Upper lobe of left lung (tissue), 6 donors: ENCODE data around the gene RAI14. TPM values are rescaled to one million over a fixed set of nuclear protein-coding genes. Genes with fewer than 3 reads are reported as not detected.

ENCODE experiments used
- ATAC-seq, 2 donors: fragments of 200-7000 bp; cut with Tn5 transposase; one replicate each; pipeline ENCODE4 v1.9.1; 2022; ENCODE audit warnings: mild to moderate bottlenecking in 2 of 2, moderate library complexity in 2 of 2; ENCODE audit not compliant: low FRiP score in 2 of 2
- DNase-seq, 2 donors: peaks; one replicate each; pipeline ENCODE4 v3.0.0-alpha.2; 2019 to 2020
- H3K27ac ChIP-seq, 4 donors: fragments of 200-600 bp; sonication (generic); one replicate each; pipeline ENCODE4 v1.5.1; 2016 to 2019
- H3K27me3 ChIP-seq, 4 donors: fragments of 200-600 bp; sonication (generic); one replicate each; pipeline ENCODE4 v1.5.1; 2017 to 2019
- H3K36me3 ChIP-seq, 4 donors: fragments of 200-600 bp; sonication (generic); one replicate each; pipeline ENCODE4 v1.5.1; 2016 to 2019
- H3K4me1 ChIP-seq, 4 donors: fragments of 200-600 bp; sonication (generic); one replicate each; pipeline ENCODE4 v1.5.1; 2018 to 2019
- H3K4me3 ChIP-seq, 4 donors: fragments of 200-600 bp; sonication (generic); one replicate each; pipeline ENCODE4 v1.5.1; 2017 to 2019; ENCODE audit warnings: mild to moderate bottlenecking in 2 of 4, moderate library complexity in 1 of 4
- H3K9me3 ChIP-seq, 4 donors: fragments of 200-600 bp; sonication (generic); one replicate each; pipeline ENCODE4 v1.5.1; 2018 to 2019
- CTCF ChIP-seq, 6 experiments: fragments of 450-650 bp in 4 of 6; fragments of 200-600 bp in 2 of 6; sonication (generic) in 2 of 6; IDR thresholded peaks; one replicate each; pipeline ENCODE4 v1.5.1; 2016 to 2019; ENCODE audit warnings: antibody characterized with exemption in 6 of 6
- EP300 ChIP-seq, 4 donors: sonication (generic); formaldehyde crosslinking; IDR thresholded peaks; one replicate each; pipeline ENCODE4 v1.5.1; 2017; ENCODE audit warnings: antibody characterized with exemption in 4 of 4, control low read depth in 2 of 4
- POLR2A ChIP-seq, 4 donors: fragments of 450-650 bp; IDR thresholded peaks; one replicate each; pipeline ENCODE4 v1.5.1; 2016 to 2017; ENCODE audit warnings: antibody characterized with exemption in 4 of 4, mild to moderate bottlenecking in 2 of 4
- POLR2AphosphoS5 ChIP-seq, 2 donors: sonication (generic); formaldehyde crosslinking; IDR thresholded peaks; one replicate each; pipeline ENCODE4 v1.5.1; 2017; ENCODE audit warnings: antibody characterized with exemption in 2 of 2
- WGBS, 2 donors: methylation state at CpG; one replicate each; pipeline ENCODE4 v1.1.5; 2017 to 2018; 5-methylcytosine and 5-hydroxymethylcytosine counted together
- total RNA-seq, 6 donors: library from RNA; depleted of rRNA in 4 of 6; stranded (reverse); fragments of >200 nt in 4 of 6; gene quantifications; one replicate each; pipeline versions ENCODE4 v1.1.0 to v1.2.1, GENCODE V29; 2016 to 2021
- donor health status: DM: no; HTN: no; CAD: no; lungs with moderate emphysema.
- donor health status: DM: no; HTN: yes; CAD: no; lungs with severe emphysema.

Gene RAI14
- total RNA-seq, 6 donors from 2014 or later, result 34.0 to 88.6 (median 67.9) TPM

GRCh38 chr5:34817558-34818351, 161.6 kb downstream of the RAI14 start:
- ATAC-seq, result no peak
- Histone ChIP-seq H3K4me3 (no peak overlapping the region), H3K27me3 (no peaks in the 10 kb centered on the region), H3K27ac (no peak overlapping the region), H3K4me1 (no peaks in the 10 kb centered on the region), H3K36me3 (peaks cover 0 to 58% (median 17%) of the 10 kb centered on the region in 4 donors), H3K9me3 (no peaks in the 10 kb centered on the region)
- DNase-seq, result no peak
- 93 to 94% methylated on average over 3 of the region's 3 CpGs for WGBS, 2 donors
- no peak for TF ChIP-seq EP300 (IDR thresholded peaks at IDR 0.05)
- TF ChIP-seq POLR2A (IDR thresholded peaks at IDR 0.05), result no peak
- no peak for TF ChIP-seq POLR2AphosphoS5 (IDR thresholded peaks at IDR 0.05)
- TF ChIP-seq CTCF (IDR thresholded peaks at IDR 0.05), result no peak

GRCh38 chr5:34818717-34819116, 162.6 kb downstream of the RAI14 start:
- Histone ChIP-seq H3K36me3 (peaks cover 3 to 59% (median 23%) of the 10 kb centered on the region in 4 donors), H3K27ac (no peak overlapping the region), H3K27me3 (no peaks in the 10 kb centered on the region), H3K9me3 (no peaks in the 10 kb centered on the region), H3K4me3 (no peak overlapping the region), H3K4me1 (no peaks in the 10 kb centered on the region)
- DNase-seq (no peak), ATAC-seq (no peak)
- TF ChIP-seq POLR2AphosphoS5 (IDR thresholded peaks at IDR 0.05) (no peak), CTCF (IDR thresholded peaks at IDR 0.05) (no peak), EP300 (IDR thresholded peaks at IDR 0.05) (no peak), POLR2A (IDR thresholded peaks at IDR 0.05) (no peak)
- 68 to 93% methylated on average over 3 of the region's 3 CpGs for WGBS, 2 donors

- ATAC-seq, result no peak
- Histone ChIP-seq H3K36me3 (peaks cover 7 to 58% (median 21%) of the 10 kb centered on the region in 4 donors), H3K4me1 (no peaks in the 10 kb centered on the region), H3K27me3 (no peaks in the 10 kb centered on the region), H3K9me3 (no peaks in the 10 kb centered on the region), H3K4me3 (no peak overlapping the region), H3K27ac (no peak overlapping the region)
- WGBS, 2 donors, result 81 to 95% methylated on average over 1 of the region's 1 CpG
- no peak for TF ChIP-seq CTCF (IDR thresholded peaks at IDR 0.05)
- no peak for DNase-seq
Measured at GRCh38 chr5:34820593-34820992, 164.5 kb downstream of the RAI14 start.

- H3K4me3 ChIP-seq, result no peak overlapping the region
- 85 to 90% methylated on average over 8 of the region's 8 CpGs for WGBS, 2 donors
- H3K4me1 ChIP-seq, result no peaks in the 10 kb centered on the region
- no peaks in the 10 kb centered on the region for H3K9me3 ChIP-seq
- ATAC-seq, result no peak
- H3K27ac ChIP-seq, result no peak overlapping the region
- H3K36me3 ChIP-seq, result peaks cover 7 to 66% (median 37%) of the 10 kb centered on the region in 4 donors
- DNase-seq, result no peak
- TF ChIP-seq CTCF (IDR thresholded peaks at IDR 0.05), result no peak
- no peak for TF ChIP-seq POLR2A (IDR thresholded peaks at IDR 0.05)
- TF ChIP-seq POLR2AphosphoS5 (IDR thresholded peaks at IDR 0.05), result no peak
- H3K27me3 ChIP-seq, result no peaks in the 10 kb centered on the region
Measured at GRCh38 chr5:34822956-34823715, 167.0 kb downstream of the RAI14 start.
